Upper lobe of left lung (tissue), 6 donors: ENCODE measurements around the gene GRAMD1A. TPM values are rescaled to one million over a fixed set of nuclear protein-coding genes. Genes with fewer than 3 reads are reported as not detected.
A peak's percentile ranks its signal among the peaks of the same experiment; 100 is the strongest.

Source experiments
- ATAC-seq, 2 donors: fragments of 200-7000 bp; cut with Tn5 transposase; one replicate each; pipeline ENCODE4 v1.9.1; 2022; ENCODE audit warnings: mild to moderate bottlenecking in 2 of 2, moderate library complexity in 2 of 2; ENCODE audit not compliant: low FRiP score in 2 of 2
- DNase-seq, 2 donors: peaks; one replicate each; pipeline ENCODE4 v3.0.0-alpha.2; 2019 to 2020
- H3K27ac ChIP-seq, 4 donors: fragments of 200-600 bp; sonication (generic); one replicate each; pipeline ENCODE4 v1.5.1; 2016 to 2019
- H3K27me3 ChIP-seq, 4 donors: fragments of 200-600 bp; sonication (generic); one replicate each; pipeline ENCODE4 v1.5.1; 2017 to 2019
- H3K36me3 ChIP-seq, 4 donors: fragments of 200-600 bp; sonication (generic); one replicate each; pipeline ENCODE4 v1.5.1; 2016 to 2019
- H3K4me1 ChIP-seq, 4 donors: fragments of 200-600 bp; sonication (generic); one replicate each; pipeline ENCODE4 v1.5.1; 2018 to 2019
- H3K4me3 ChIP-seq, 4 donors: fragments of 200-600 bp; sonication (generic); one replicate each; pipeline ENCODE4 v1.5.1; 2017 to 2019; ENCODE audit warnings: mild to moderate bottlenecking in 2 of 4, moderate library complexity in 1 of 4
- H3K9me3 ChIP-seq, 4 donors: fragments of 200-600 bp; sonication (generic); one replicate each; pipeline ENCODE4 v1.5.1; 2018 to 2019
- CTCF ChIP-seq, 6 experiments: fragments of 450-650 bp in 4 of 6; fragments of 200-600 bp in 2 of 6; sonication (generic) in 2 of 6; IDR thresholded peaks; one replicate each; pipeline ENCODE4 v1.5.1; 2016 to 2019; ENCODE audit warnings: antibody characterized with exemption in 6 of 6
- EP300 ChIP-seq, 4 donors: sonication (generic); formaldehyde crosslinking; IDR thresholded peaks; one replicate each; pipeline ENCODE4 v1.5.1; 2017; ENCODE audit warnings: antibody characterized with exemption in 4 of 4, control low read depth in 2 of 4
- POLR2A ChIP-seq, 4 donors: fragments of 450-650 bp; IDR thresholded peaks; one replicate each; pipeline ENCODE4 v1.5.1; 2016 to 2017; ENCODE audit warnings: antibody characterized with exemption in 4 of 4, mild to moderate bottlenecking in 2 of 4
- POLR2AphosphoS5 ChIP-seq, 2 donors: sonication (generic); formaldehyde crosslinking; IDR thresholded peaks; one replicate each; pipeline ENCODE4 v1.5.1; 2017; ENCODE audit warnings: antibody characterized with exemption in 2 of 2
- WGBS, 2 donors: methylation state at CpG; one replicate each; pipeline ENCODE4 v1.1.5; 2017 to 2018; 5-methylcytosine and 5-hydroxymethylcytosine counted together
- total RNA-seq, 6 donors: library from RNA; depleted of rRNA in 4 of 6; stranded (reverse); fragments of >200 nt in 4 of 6; gene quantifications; one replicate each; pipeline versions ENCODE4 v1.1.0 to v1.2.1, GENCODE V29; 2016 to 2021
- donor health status: DM: no; HTN: no; CAD: no; lungs with moderate emphysema.
- donor health status: DM: no; HTN: yes; CAD: no; lungs with severe emphysema.

Gene GRAMD1A
- total RNA-seq, 6 donors from 2014 or later: 85.1 to 206 (median 119) TPM

DNA sequence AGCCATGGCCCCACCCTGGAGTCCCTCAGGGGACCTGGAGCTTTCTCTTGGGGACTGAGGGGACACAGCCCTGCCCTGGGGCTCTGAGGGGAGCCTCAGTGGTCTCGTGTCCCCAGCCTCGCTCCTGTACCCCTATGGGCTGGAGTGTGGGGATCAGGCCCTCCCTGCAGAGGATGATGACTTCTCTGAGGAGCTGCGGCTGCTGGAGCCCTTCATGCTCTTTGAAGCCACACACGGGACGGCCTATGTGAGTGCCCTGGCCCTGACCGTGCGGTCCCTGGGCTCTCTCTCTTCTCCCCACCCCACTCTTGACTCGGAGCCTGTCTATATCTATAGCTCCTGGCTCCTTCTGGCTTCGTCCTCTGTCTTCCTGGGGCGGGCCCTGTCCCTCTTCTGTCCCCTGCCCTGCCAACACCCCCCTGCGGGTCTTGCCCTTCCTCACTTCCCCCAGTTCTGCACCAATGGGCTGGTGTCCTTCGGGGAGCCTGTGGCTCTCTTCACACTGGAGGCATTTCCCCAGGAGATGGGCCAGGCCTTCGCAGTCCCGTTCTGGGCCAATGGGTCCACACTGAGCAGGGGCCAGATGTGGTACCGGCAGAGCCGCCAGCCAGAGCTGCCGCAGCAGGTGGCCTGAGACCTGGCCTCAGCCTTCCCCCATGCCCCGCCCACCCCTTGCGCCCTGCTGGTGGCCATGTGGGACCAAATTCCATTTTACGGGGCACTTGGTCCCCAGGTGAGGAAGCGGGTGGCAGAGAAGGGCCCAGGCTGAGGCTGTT, 74.5 kb downstream of the GRAMD1A start:
- Histone ChIP-seq H3K27ac (no peak overlapping the region), H3K9me3 (peaks cover 4 to 7% (median 5%) of the 10 kb centered on the region in 4 donors), H3K4me3 (no peak overlapping the region), H3K4me1 (no peaks in the 10 kb centered on the region), H3K27me3 (no peaks in the 10 kb centered on the region), H3K36me3 (no peaks in the 10 kb centered on the region)
- DNase-seq (peak in 1 of 2 donors; percentile 55), ATAC-seq (no peak)
- TF ChIP-seq EP300 (IDR thresholded peaks at IDR 0.05) (no peak), CTCF (IDR thresholded peaks at IDR 0.05) (no peak), POLR2A (IDR thresholded peaks at IDR 0.05) (no peak), POLR2AphosphoS5 (IDR thresholded peaks at IDR 0.05) (no peak)
- WGBS, 2 donors: 89 to 91% methylated on average over 18 to 21 of the region's 21 CpGs

- peaks cover 3 to 4% (median 4%) of the 10 kb centered on the region in 4 donors for H3K9me3 ChIP-seq
- DNase-seq (peak in 1 of 2 donors; percentile 61), ATAC-seq (no peak)
- H3K4me3 ChIP-seq: no peak overlapping the region
- no peaks in the 10 kb centered on the region for H3K36me3 ChIP-seq
- TF ChIP-seq EP300 (IDR thresholded peaks at IDR 0.05) (no peak), CTCF (IDR thresholded peaks at IDR 0.05) (no peak)
- no peaks in the 10 kb centered on the region for H3K4me1 ChIP-seq
- H3K27me3 ChIP-seq: no peaks in the 10 kb centered on the region
- H3K27ac ChIP-seq: no peak overlapping the region
- 90 to 91% methylated on average over 14 to 19 of the region's 21 CpGs for WGBS, 2 donors
Measured at GRCh38 chr19:35075202-35076025, 75.3 kb downstream of the GRAMD1A start.

GRCh38 chr19:35076026-35076370, 75.9 kb downstream of the GRAMD1A start:
- no peak for DNase-seq
- no peak overlapping the region for H3K4me3 ChIP-seq
- WGBS, 2 donors: 72 to 100% methylated on average over 2 to 4 of the region's 6 CpGs
- H3K36me3 ChIP-seq: no peaks in the 10 kb centered on the region
- no peaks in the 10 kb centered on the region for H3K4me1 ChIP-seq
- no peaks in the 10 kb centered on the region for H3K9me3 ChIP-seq
- no peak for TF ChIP-seq CTCF (IDR thresholded peaks at IDR 0.05)
- no peak for TF ChIP-seq EP300 (IDR thresholded peaks at IDR 0.05)
- TF ChIP-seq POLR2AphosphoS5 (IDR thresholded peaks at IDR 0.05): no peak
- TF ChIP-seq POLR2A (IDR thresholded peaks at IDR 0.05): no peak
- no peak overlapping the region for H3K27ac ChIP-seq
- ATAC-seq: no peak
- H3K27me3 ChIP-seq: no peaks in the 10 kb centered on the region

Other genes starting within 250 kb of the GRAMD1A start
- gene ZNF599, start 227.1 kb upstream of the GRAMD1A start, total RNA-seq: 1 to 10 TPM; 5.8 to 8.2 (median 7.2) TPM
- gene ZNF30, start 73.4 kb upstream of the GRAMD1A start, total RNA-seq: 10 to 100 TPM in 1 of 6 donors, 1 to 10 TPM in 5; 2.1 to 15.7 (median 3.2) TPM
- 10 to 100 TPM in 3 of 6 donors, 1 to 10 TPM in 3; 8.3 to 14.5 (median 9.8) TPM for gene ZNF792, start 36.1 kb upstream of the GRAMD1A start, total RNA-seq
- gene SCN1B, start 30.1 kb downstream of the GRAMD1A start, total RNA-seq: 10 to 100 TPM in 1 of 6 donors, 1 to 10 TPM in 5; 2.9 to 13.1 (median 6.9) TPM
- 10 to 100 TPM; 15.9 to 54.5 (median 41.1) TPM for gene HPN, start 41.4 kb downstream of the GRAMD1A start, total RNA-seq
- 100 to 1,000 TPM in 5 of 6 donors, 10 to 100 TPM in 1; 94.3 to 236 (median 195) TPM for gene FXYD3, start 115.5 kb downstream of the GRAMD1A start, total RNA-seq
- gene LGI4, start 134.7 kb downstream of the GRAMD1A start, total RNA-seq: 10 to 100 TPM in 2 of 6 donors, 1 to 10 TPM in 4; 3.3 to 25.3 (median 7.1) TPM
- 10 to 100 TPM in 4 of 6 donors, 1 to 10 TPM in 2; 3.8 to 64.9 (median 25.2) TPM for gene FXYD1, start 138.5 kb downstream of the GRAMD1A start, total RNA-seq
- gene FXYD7, start 142.9 kb downstream of the GRAMD1A start, total RNA-seq: under 1 TPM in 1 of 6 donors, not detected in 5; 0.34 TPM
- gene FXYD5, start 154.4 kb downstream of the GRAMD1A start, total RNA-seq: 100 to 1,000 TPM in 2 of 6 donors, 10 to 100 TPM in 4; 40.4 to 153 (median 91.8) TPM
- not detected for gene FAM187B, start 228.4 kb downstream of the GRAMD1A start, total RNA-seq
- gene LSR, start 248.7 kb downstream of the GRAMD1A start, total RNA-seq: 100 to 1,000 TPM in 1 of 6 donors, 10 to 100 TPM in 5; 54.5 to 151 (median 76.5) TPM